Astrocyte of the spinal cord (primary cell): ENCODE data around the gene ESPN.
"Not testable (repeated sequence)": the region's sequence is repeated elsewhere in the genome, so short reads cannot be mapped to it uniquely, and the experiment has no call there.

ENCODE experiments used
- DNase-seq: peaks from one replicate; pipeline ENCODE4 v3.0.0; 2011; ENCODE audit warnings: low read depth, low spot score
- H3K4me3 ChIP-seq: 2 replicates; pipeline ENCODE4 v1.5.1; 2011; ENCODE audit warnings: low read depth, mild to moderate bottlenecking, low read length, moderate library complexity
- in situ Hi-C: cut with HindIII; loops from 2 replicates; pipeline ENCODE4 v1.10.0; 2017; ENCODE audit warnings: low sequenced_read_pairs
- TF ChIP-seq, protein P1 (sequence below): IDR thresholded peaks from 2 replicates; pipeline ENCODE4 v1.5.1; 2012; ENCODE audit warnings: low read depth, mild to moderate bottlenecking, low read length, inconsistent platforms

Gene ESPN

DNA sequence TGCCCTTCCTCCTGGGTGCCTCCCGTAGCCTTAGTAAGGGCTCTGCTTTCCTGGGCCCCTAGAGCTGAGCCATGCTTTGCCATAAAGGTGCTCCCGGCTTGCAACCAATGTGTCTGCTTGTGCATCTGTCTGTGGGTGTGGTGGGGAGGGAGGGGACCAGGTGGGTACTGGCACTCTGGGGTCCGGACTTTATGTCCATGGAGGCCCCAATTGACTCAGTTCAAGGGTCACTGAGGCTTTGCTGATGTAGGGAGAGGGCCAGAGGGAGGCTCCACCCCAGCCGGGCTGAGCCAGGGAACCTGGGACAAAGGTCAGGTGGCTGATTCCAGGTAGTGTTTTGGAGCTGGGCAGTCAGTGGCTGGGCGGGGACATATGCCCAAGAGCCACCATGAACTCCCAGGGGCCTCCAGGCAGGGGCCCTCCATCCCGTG is 26.4 kb downstream of the ESPN start:
- no peak overlapping the region for H3K4me3 ChIP-seq
- DNase-seq, result no peak
- TF ChIP-seq, protein P1, sequence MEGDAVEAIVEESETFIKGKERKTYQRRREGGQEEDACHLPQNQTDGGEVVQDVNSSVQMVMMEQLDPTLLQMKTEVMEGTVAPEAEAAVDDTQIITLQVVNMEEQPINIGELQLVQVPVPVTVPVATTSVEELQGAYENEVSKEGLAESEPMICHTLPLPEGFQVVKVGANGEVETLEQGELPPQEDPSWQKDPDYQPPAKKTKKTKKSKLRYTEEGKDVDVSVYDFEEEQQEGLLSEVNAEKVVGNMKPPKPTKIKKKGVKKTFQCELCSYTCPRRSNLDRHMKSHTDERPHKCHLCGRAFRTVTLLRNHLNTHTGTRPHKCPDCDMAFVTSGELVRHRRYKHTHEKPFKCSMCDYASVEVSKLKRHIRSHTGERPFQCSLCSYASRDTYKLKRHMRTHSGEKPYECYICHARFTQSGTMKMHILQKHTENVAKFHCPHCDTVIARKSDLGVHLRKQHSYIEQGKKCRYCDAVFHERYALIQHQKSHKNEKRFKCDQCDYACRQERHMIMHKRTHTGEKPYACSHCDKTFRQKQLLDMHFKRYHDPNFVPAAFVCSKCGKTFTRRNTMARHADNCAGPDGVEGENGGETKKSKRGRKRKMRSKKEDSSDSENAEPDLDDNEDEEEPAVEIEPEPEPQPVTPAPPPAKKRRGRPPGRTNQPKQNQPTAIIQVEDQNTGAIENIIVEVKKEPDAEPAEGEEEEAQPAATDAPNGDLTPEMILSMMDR, result no peak
- in situ Hi-C loops, result no loop called here

DNA sequence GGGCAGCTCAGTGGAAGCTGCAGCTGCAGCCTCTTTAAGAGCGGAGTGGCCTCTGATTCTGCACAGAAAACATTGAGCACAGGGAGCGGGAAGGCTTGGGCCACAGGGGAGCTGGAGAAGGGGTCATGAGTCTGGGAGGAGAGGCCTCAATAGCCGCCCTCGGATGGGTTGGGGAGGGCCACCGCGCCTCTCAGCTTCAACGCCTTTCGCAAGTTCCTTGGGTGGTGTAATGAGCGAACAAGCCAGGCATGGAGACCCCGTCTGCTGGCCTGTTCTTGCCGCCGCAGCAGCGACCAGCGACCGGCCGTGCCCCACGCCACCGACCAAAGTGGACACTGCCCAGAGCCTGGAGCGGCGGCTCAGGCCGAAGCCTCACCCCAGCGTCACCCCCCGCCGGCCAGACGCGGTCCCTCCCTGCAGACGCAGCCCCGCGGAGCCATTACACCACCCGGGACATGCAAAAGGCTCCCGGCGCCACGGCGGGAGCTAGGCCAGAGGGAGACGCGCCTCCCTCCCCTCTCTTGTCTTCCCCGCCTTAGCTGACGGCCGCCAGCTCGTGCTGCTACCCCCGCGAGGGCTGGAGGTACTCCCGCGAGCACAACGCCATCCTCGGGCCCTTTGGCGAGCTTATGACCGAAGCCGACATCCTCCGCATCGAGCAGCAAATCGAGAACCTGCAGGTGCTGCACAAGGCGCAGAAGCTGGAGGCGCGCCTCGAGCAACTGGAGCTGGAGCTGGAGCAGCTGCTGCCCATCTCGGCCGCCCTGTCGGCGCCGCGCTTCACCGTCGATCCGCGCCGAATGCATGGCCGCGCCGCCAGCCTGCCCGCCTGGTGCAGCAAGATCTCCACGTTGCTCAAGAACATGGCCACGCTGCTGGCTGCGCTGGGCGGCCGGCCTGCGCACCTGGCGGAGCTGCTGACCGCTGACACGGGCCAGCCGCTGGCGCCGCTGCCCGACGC is 29.6 kb downstream of the ESPN start:
- DNase-seq, H3K4me3 ChIP-seq, in situ Hi-C loops: not testable (repeated sequence)

DNA sequence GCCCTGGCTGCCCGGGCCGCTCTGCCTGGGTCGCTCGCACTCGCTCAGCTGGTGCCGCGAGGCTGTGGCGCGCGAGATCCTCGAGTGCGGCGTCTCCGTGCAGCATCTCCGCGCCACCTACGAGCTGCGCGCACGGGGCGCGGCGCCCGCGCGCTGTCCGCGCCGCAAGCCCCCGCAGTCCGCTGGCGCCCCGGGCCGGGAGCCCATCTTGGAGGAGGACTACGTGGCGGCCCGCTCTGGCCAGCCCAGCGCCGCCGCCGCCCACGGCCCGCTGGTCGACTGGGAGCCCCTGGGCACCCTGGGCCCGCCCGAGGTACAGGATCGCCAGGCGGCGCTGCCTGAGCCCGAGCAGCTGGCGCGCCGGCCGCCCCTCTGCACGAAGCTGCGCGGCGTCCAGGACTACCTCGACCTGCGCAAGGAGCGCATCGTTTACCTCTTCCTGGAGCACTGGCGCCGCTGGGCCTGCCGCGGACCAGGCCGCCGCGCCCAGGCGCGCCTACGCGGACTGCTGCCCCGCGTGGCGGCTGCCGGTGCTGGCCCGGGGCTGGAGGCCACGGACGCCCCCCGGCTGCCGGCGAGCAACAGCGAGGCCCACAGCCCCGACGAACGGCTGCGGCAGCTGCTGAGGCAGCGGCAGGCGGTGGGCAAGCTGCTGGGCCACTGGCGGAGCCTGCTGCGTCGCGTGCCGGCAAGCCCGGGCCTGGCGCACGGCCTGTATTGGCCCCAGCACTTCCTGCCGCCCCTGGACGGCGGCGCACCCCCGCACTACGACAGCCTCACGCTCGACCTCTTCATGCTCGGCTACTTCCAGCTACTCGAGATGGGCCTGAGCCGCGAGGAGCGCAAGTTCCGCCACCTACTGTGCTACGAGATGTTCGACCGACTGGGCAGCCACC is 30.5 kb downstream of the ESPN start:
- no peak overlapping the region for H3K4me3 ChIP-seq
- TF ChIP-seq, protein P1, result no peak
- in situ Hi-C loops, result no loop called here
- no peak for DNase-seq

DNA sequence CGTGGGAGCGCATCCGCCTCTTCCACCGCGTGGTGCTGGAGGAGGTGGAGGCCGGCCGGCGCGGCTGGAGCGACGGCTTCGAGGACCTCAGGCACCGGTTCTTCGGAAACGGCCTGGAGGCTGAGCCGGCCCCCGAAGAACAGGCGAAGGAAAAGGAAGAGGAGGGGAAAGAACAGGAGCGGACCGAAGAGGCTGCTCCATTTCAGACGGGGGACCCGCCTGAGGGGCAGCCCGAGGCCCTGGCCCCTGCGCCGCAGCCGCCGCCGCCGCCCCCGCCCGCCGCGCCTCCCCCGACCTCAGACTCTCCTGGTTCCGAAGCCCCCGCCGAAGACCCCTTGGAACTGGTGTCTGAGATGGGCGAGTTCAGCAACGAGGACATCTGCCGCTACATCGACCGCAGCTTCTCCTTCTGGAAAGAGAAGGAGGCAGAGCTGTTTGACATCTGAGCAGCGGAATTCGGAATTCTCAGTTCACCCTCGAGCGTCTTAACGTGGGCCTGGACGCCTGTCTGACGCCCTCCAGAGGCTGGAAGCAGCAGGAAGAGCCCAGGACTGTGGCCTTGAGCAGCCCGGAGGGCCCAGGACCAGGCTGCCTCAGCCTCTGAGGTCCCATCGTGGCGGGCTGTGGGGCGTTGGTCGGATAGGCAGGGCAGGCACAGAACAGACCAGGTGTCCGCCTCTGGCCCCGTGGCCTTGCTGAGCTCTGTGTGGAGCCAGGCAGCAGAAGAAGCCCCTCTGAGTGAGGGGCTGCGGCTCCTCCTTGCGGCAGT is 31.4 kb downstream of the ESPN start:
- H3K4me3 ChIP-seq, DNase-seq, in situ Hi-C loops: not testable (repeated sequence)

DNA sequence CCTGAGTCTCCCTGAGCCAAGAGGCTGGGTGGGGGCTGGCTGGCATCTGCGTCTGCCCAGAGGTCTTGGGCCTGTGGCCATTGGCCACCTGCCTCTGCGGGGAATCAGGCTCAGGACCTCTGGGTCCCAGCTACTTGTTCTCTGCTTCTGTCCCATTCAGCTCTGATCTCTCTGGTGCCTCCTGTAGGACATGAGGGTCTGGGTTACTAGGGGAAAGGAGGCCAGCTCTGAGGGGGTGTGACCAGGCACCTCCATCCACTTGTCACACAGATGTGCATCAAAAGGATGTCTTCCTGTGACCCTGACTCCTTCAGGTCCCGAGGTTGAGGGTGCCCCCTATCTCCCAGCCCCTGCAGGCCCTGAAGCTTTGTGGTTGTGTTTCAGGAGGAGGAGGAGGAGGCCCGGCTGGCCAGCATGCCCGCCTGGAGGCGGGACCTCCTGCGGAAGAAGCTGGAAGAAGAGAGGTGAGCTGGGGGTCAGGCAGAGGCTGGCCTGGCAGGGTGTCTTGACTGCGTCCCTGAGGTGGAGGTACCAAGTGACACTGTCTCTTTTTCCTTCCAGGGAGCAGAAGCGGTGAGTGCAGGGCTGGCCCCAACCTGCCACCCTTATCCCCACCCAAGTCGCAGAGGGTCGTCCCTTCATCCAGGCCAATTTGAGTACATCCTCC is 32.4 kb downstream of the ESPN start:
- no peak for DNase-seq
- TF ChIP-seq, protein P1, result peak; percentile 8
- H3K4me3 ChIP-seq, result no peak overlapping the region
- in situ Hi-C loops, result no loop called here

DNA sequence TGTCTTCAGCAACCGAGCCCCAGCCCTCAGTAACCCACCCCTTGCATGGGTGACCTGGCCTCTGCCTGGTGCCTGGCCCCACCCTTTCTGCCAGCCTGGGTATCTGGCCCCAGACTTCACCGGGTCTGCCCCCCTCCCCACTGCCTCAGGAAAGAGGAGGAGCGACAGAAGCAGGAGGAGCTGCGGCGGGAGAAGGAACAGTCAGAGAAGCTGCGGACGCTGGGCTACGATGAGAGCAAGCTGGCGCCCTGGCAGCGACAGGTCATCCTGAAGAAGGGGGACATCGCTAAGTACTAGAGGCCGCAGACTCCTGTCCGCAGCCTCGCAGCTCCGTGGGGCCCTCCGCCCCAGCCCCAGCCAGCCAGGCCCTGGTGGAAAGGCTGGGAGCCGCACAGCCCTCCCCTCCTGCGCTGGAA is 35.3 kb downstream of the ESPN start:
- in situ Hi-C loops, result no loop called here
- TF ChIP-seq, protein P1, result no peak
- DNase-seq, result no peak
- no peak overlapping the region for H3K4me3 ChIP-seq
